ENCODE results near the gene SSR1. TPM values are rescaled to one million over a fixed set of nuclear protein-coding genes. Genes with fewer than 3 reads are reported as not detected.

The SSR1 gene
- total RNA-seq, 1 experiment from 2014 or later = 102 TPM

GRCh38 chr6:7252390-7252789 lies 60.6 kb downstream of the SSR1 start:
- Histone ChIP-seq H3K9me3 (ENCODE audit: control insufficient read depth, low read depth, low read length) (no peaks in the 10 kb centered on the region), H3K4me2 (ENCODE audit: insufficient read depth, insufficient read length, low read length) (no peak overlapping the region), H3K4ac (ENCODE audit: low read depth, low read length) (no peak overlapping the region), H4K20me1 (ENCODE audit: control insufficient read depth, insufficient read depth, insufficient read length) (no peaks in the 10 kb centered on the region), H3K18ac (ENCODE audit: insufficient read length, low read depth, low read length) (no peak overlapping the region), H2BK15ac (ENCODE audit: low read depth, low read length) (no peak overlapping the region), H2BK120ac (ENCODE audit: low read depth, low read length, poor library complexity, severe bottlenecking) (no peak overlapping the region), H2AFZ (ENCODE audit: low read length) (no peak overlapping the region), H3K27me3 (ENCODE audit: insufficient read depth, low read length) (no peaks in the 10 kb centered on the region; the same call in 1 of the 2 replicates), H3K27ac (ENCODE audit: insufficient read length, low read depth, low read length) (no peak overlapping the region), H2BK12ac (ENCODE audit: insufficient read length, low read depth, low read length) (no peak overlapping the region), H4K8ac (replicated peaks; ENCODE audit: insufficient read length, low read depth, low read length) (no peak overlapping the region), H3K79me2 (ENCODE audit: insufficient read depth, low read length) (no peaks in the 10 kb centered on the region), H2AK5ac (ENCODE audit: insufficient read length, low read length) (no peak overlapping the region), H2BK5ac (ENCODE audit: insufficient read length, low read length) (no peak overlapping the region), H2BK20ac (ENCODE audit: low read depth, low read length, poor library complexity, severe bottlenecking) (no peak overlapping the region), H3K9ac (ENCODE audit: extremely low read depth, insufficient read length, low read length) (no peak overlapping the region), H3K56ac (ENCODE audit: insufficient read length, low read depth, low read length) (no peak overlapping the region), H3K23ac (ENCODE audit: insufficient read length, low read depth, low read length) (no peak overlapping the region), H3K4me1 (ENCODE audit: insufficient read depth, low read length) (no peaks in the 10 kb centered on the region), H4K91ac (ENCODE audit: insufficient read length, low read depth, low read length) (no peak overlapping the region), H3K14ac (ENCODE audit: insufficient read depth, low read length) (no peak overlapping the region), H3K79me1 (ENCODE audit: insufficient read depth, low read depth, low read length, poor library complexity, severe bottlenecking) (no peaks in the 10 kb centered on the region), H3T11ph (ENCODE audit: low read length) (no peak overlapping the region), H3K23me2 (ENCODE audit: insufficient read length, low read depth, low read length, poor library complexity, severe bottlenecking) (no peaks in the 10 kb centered on the region), H4K5ac (ENCODE audit: insufficient read length, low read depth, low read length) (no peak overlapping the region)
- H3K4me3 Mint-ChIP-seq = no peak overlapping the region
- TF ChIP-seq, protein P1, sequence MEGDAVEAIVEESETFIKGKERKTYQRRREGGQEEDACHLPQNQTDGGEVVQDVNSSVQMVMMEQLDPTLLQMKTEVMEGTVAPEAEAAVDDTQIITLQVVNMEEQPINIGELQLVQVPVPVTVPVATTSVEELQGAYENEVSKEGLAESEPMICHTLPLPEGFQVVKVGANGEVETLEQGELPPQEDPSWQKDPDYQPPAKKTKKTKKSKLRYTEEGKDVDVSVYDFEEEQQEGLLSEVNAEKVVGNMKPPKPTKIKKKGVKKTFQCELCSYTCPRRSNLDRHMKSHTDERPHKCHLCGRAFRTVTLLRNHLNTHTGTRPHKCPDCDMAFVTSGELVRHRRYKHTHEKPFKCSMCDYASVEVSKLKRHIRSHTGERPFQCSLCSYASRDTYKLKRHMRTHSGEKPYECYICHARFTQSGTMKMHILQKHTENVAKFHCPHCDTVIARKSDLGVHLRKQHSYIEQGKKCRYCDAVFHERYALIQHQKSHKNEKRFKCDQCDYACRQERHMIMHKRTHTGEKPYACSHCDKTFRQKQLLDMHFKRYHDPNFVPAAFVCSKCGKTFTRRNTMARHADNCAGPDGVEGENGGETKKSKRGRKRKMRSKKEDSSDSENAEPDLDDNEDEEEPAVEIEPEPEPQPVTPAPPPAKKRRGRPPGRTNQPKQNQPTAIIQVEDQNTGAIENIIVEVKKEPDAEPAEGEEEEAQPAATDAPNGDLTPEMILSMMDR (conservative IDR thresholded peaks at IDR 0.05) = no peak
- no peak overlapping the region for H3K27ac Mint-ChIP-seq
- H3K9me3 Mint-ChIP-seq = peaks cover 17 to 21% of the 10 kb centered on the region in 2 experiments
- WGBS (ENCODE audit: extremely low coverage, insufficient read length, low lambda C conversion rate) = no CpG with 5 or more reads among the region's 4 CpGs
- no peak for DNase-seq
- H3K36me3 Mint-ChIP-seq (ENCODE audit: insufficient read depth in 1 of 3, low read depth in 3 of 3) = peaks cover 9 to 30% (median 25%) of the 10 kb centered on the region in 3 experiments; a peak in 6 of 7 replicates
- no peaks in the 10 kb centered on the region for H3K4me1 Mint-ChIP-seq
- H3K27me3 Mint-ChIP-seq (ENCODE audit: low read depth) = peaks cover 5% of the 10 kb centered on the region

Measured in H9 (cell line).